ENCODE results near the gene SPACA6. TPM values are rescaled to one million over a fixed set of nuclear protein-coding genes. Genes with fewer than 3 reads are reported as not detected.
"Not testable (repeated sequence)": the region's sequence is repeated elsewhere in the genome, so short reads cannot be mapped to it uniquely, and the experiment has no call there.

SPACA6 gene
- polyA plus RNA-seq, 4 donors = 4.1 to 6.6 TPM; not detected in 2

- no peaks in the 10 kb centered on the region for H3K4me1 ChIP-seq (ENCODE audit: control insufficient read depth in 3 of 3, insufficient read depth in 2 of 3, low read depth in 1 of 3, low read length in 2 of 3)
- no peak overlapping the region for H3K4me3 ChIP-seq (ENCODE audit: low read depth in 1 of 3, low read length in 3 of 3)
- DNase-seq = peak; percentile 68 to 81
- H3K36me3 ChIP-seq (ENCODE audit: control insufficient read depth in 3 of 3, insufficient read depth in 2 of 3, low read depth in 1 of 3, low read length in 3 of 3) = no peaks in the 10 kb centered on the region
- peaks cover 0 to 6% (median 0%) of the 10 kb centered on the region in 3 donors for H3K27me3 ChIP-seq (ENCODE audit: control insufficient read depth in 3 of 3, insufficient read depth in 3 of 3, low read length in 3 of 3)
- no peak for FAIRE-seq
- 6 to 12% (median 8%) methylated on average over 10 of the region's 10 CpGs for WGBS, 3 donors
- no peak overlapping the region for H3K27ac ChIP-seq (ENCODE audit: low read depth in 1 of 3, low read length in 2 of 3)
- no peaks in the 10 kb centered on the region for H3K9me3 ChIP-seq (ENCODE audit: control insufficient read depth in 2 of 2, insufficient read depth in 1 of 2, low read depth in 1 of 2, low read length in 1 of 2)
These were observed 32.0 kb upstream of the SPACA6 start for GRCh38 chr19:51660975-51661600.

- H3K4me3 ChIP-seq (ENCODE audit: low read depth in 1 of 3, low read length in 3 of 3) = no peak overlapping the region
- no peaks in the 10 kb centered on the region for H3K9me3 ChIP-seq (ENCODE audit: control insufficient read depth in 2 of 2, insufficient read depth in 1 of 2, low read depth in 1 of 2, low read length in 1 of 2)
- no peak overlapping the region for H3K27ac ChIP-seq (ENCODE audit: low read depth in 1 of 3, low read length in 2 of 3)
- FAIRE-seq = no peak
- H3K36me3 ChIP-seq (ENCODE audit: control insufficient read depth in 3 of 3, insufficient read depth in 2 of 3, low read depth in 1 of 3, low read length in 3 of 3) = no peaks in the 10 kb centered on the region
- H3K4me1 ChIP-seq (ENCODE audit: control insufficient read depth in 3 of 3, insufficient read depth in 2 of 3, low read depth in 1 of 3, low read length in 2 of 3) = no peaks in the 10 kb centered on the region
- DNase-seq = no peak
- WGBS, 3 donors = 47 to 57% (median 48%) methylated on average over 3 of the region's 3 CpGs
- H3K27me3 ChIP-seq (ENCODE audit: control insufficient read depth in 3 of 3, insufficient read depth in 3 of 3, low read length in 3 of 3) = no peaks in the 10 kb centered on the region
These were observed 29.5 kb upstream of the SPACA6 start for GRCh38 chr19:51663650-51664049.

- H3K27ac ChIP-seq (ENCODE audit: low read depth in 1 of 3, low read length in 2 of 3) = no peak overlapping the region
- WGBS, 3 donors = 18 to 22% (median 19%) methylated on average over 1 of the region's 1 CpG
- H3K27me3 ChIP-seq (ENCODE audit: control insufficient read depth in 3 of 3, insufficient read depth in 3 of 3, low read length in 3 of 3) = no peaks in the 10 kb centered on the region
- DNase-seq = no peak
- H3K36me3 ChIP-seq (ENCODE audit: control insufficient read depth in 3 of 3, insufficient read depth in 2 of 3, low read depth in 1 of 3, low read length in 3 of 3) = no peaks in the 10 kb centered on the region
- H3K4me1 ChIP-seq (ENCODE audit: control insufficient read depth in 3 of 3, insufficient read depth in 2 of 3, low read depth in 1 of 3, low read length in 2 of 3) = no peaks in the 10 kb centered on the region
- no peak overlapping the region for H3K4me3 ChIP-seq (ENCODE audit: low read depth in 1 of 3, low read length in 3 of 3)
- no peaks in the 10 kb centered on the region for H3K9me3 ChIP-seq (ENCODE audit: control insufficient read depth in 2 of 2, insufficient read depth in 1 of 2, low read depth in 1 of 2, low read length in 1 of 2)
- no peak for FAIRE-seq
These were observed 29.0 kb upstream of the SPACA6 start for GRCh38 chr19:51664131-51664530.

GRCh38 chr19:51664997-51665396 lies 28.1 kb upstream of the SPACA6 start:
- no peaks in the 10 kb centered on the region for H3K36me3 ChIP-seq (ENCODE audit: control insufficient read depth in 3 of 3, insufficient read depth in 2 of 3, low read depth in 1 of 3, low read length in 3 of 3)
- 57 to 63% (median 60%) methylated on average over 3 of the region's 3 CpGs for WGBS, 3 donors
- no peaks in the 10 kb centered on the region for H3K27me3 ChIP-seq (ENCODE audit: control insufficient read depth in 3 of 3, insufficient read depth in 3 of 3, low read length in 3 of 3)
- H3K4me1 ChIP-seq (ENCODE audit: control insufficient read depth in 3 of 3, insufficient read depth in 2 of 3, low read depth in 1 of 3, low read length in 2 of 3) = no peaks in the 10 kb centered on the region
- H3K4me3 ChIP-seq (ENCODE audit: low read depth in 1 of 3, low read length in 3 of 3) = no peak overlapping the region
- no peaks in the 10 kb centered on the region for H3K9me3 ChIP-seq (ENCODE audit: control insufficient read depth in 2 of 2, insufficient read depth in 1 of 2, low read depth in 1 of 2, low read length in 1 of 2)
- FAIRE-seq (no peak), DNase-seq (no peak)
- no peak overlapping the region for H3K27ac ChIP-seq (ENCODE audit: low read depth in 1 of 3, low read length in 2 of 3)

- 66 to 79% (median 70%) methylated on average over 3 of the region's 3 CpGs for WGBS, 3 donors
- Histone ChIP-seq H3K4me1 (ENCODE audit: control insufficient read depth in 3 of 3, insufficient read depth in 2 of 3, low read depth in 1 of 3, low read length in 2 of 3) (no peaks in the 10 kb centered on the region), H3K36me3 (ENCODE audit: control insufficient read depth in 3 of 3, insufficient read depth in 2 of 3, low read depth in 1 of 3, low read length in 3 of 3) (no peaks in the 10 kb centered on the region), H3K4me3 (ENCODE audit: low read depth in 1 of 3, low read length in 3 of 3) (no peak overlapping the region), H3K9me3 (ENCODE audit: control insufficient read depth in 2 of 2, insufficient read depth in 1 of 2, low read depth in 1 of 2, low read length in 1 of 2) (no peaks in the 10 kb centered on the region), H3K27ac (ENCODE audit: low read depth in 1 of 3, low read length in 2 of 3) (no peak overlapping the region), H3K27me3 (ENCODE audit: control insufficient read depth in 3 of 3, insufficient read depth in 3 of 3, low read length in 3 of 3) (no peaks in the 10 kb centered on the region)
- FAIRE-seq (no peak), DNase-seq (no peak)
These were observed 24.9 kb upstream of the SPACA6 start for GRCh38 chr19:51668216-51668615.

GRCh38 chr19:51675911-51676565 lies 17.1 kb upstream of the SPACA6 start:
- not testable (repeated sequence) for H3K27me3 ChIP-seq (ENCODE audit: control insufficient read depth in 3 of 3, insufficient read depth in 3 of 3, low read length in 3 of 3); H3K4me1 ChIP-seq (ENCODE audit: control insufficient read depth in 3 of 3, insufficient read depth in 2 of 3, low read depth in 1 of 3, low read length in 2 of 3); H3K4me3 ChIP-seq (ENCODE audit: low read depth in 1 of 3, low read length in 3 of 3); H3K36me3 ChIP-seq (ENCODE audit: control insufficient read depth in 3 of 3, insufficient read depth in 2 of 3, low read depth in 1 of 3, low read length in 3 of 3); H3K27ac ChIP-seq (ENCODE audit: low read depth in 1 of 3, low read length in 2 of 3); H3K9me3 ChIP-seq (ENCODE audit: control insufficient read depth in 2 of 2, insufficient read depth in 1 of 2, low read depth in 1 of 2, low read length in 1 of 2); FAIRE-seq
- WGBS, 3 donors = 61 to 67% (median 67%) methylated on average over 7 of the region's 7 CpGs
- DNase-seq = peak; percentile 20 to 47

- H3K9me3 ChIP-seq (ENCODE audit: control insufficient read depth in 2 of 2, insufficient read depth in 1 of 2, low read depth in 1 of 2, low read length in 1 of 2) = no peaks in the 10 kb centered on the region
- H3K36me3 ChIP-seq (ENCODE audit: control insufficient read depth in 3 of 3, insufficient read depth in 2 of 3, low read depth in 1 of 3, low read length in 3 of 3) = no peaks in the 10 kb centered on the region
- FAIRE-seq = no peak
- WGBS, 3 donors = 65 to 84% (median 69%) methylated on average over 11 of the region's 11 CpGs
- no peaks in the 10 kb centered on the region for H3K4me1 ChIP-seq (ENCODE audit: control insufficient read depth in 3 of 3, insufficient read depth in 2 of 3, low read depth in 1 of 3, low read length in 2 of 3)
- H3K27ac ChIP-seq (ENCODE audit: low read depth in 1 of 3, low read length in 2 of 3) = no peak overlapping the region
- DNase-seq = no peak
- no peak overlapping the region for H3K4me3 ChIP-seq (ENCODE audit: low read depth in 1 of 3, low read length in 3 of 3)
- peaks cover 0 to 2% (median 0%) of the 10 kb centered on the region in 3 donors for H3K27me3 ChIP-seq (ENCODE audit: control insufficient read depth in 3 of 3, insufficient read depth in 3 of 3, low read length in 3 of 3)
These were observed 16.5 kb upstream of the SPACA6 start for GRCh38 chr19:51676566-51677083.

GRCh38 chr19:51680474-51680873 lies 12.7 kb upstream of the SPACA6 start:
- DNase-seq = no peak
- H3K4me3 ChIP-seq (ENCODE audit: low read depth in 1 of 3, low read length in 3 of 3) = no peak overlapping the region
- no peaks in the 10 kb centered on the region for H3K36me3 ChIP-seq (ENCODE audit: control insufficient read depth in 3 of 3, insufficient read depth in 2 of 3, low read depth in 1 of 3, low read length in 3 of 3)
- WGBS, 3 donors = 82 to 88% (median 84%) methylated on average over 1 of the region's 1 CpG
- H3K9me3 ChIP-seq (ENCODE audit: control insufficient read depth in 2 of 2, insufficient read depth in 1 of 2, low read depth in 1 of 2, low read length in 1 of 2) = no peaks in the 10 kb centered on the region
- no peaks in the 10 kb centered on the region for H3K4me1 ChIP-seq (ENCODE audit: control insufficient read depth in 3 of 3, insufficient read depth in 2 of 3, low read depth in 1 of 3, low read length in 2 of 3)
- no peak overlapping the region for H3K27ac ChIP-seq (ENCODE audit: low read depth in 1 of 3, low read length in 2 of 3)
- peaks cover 0 to 2% (median 0%) of the 10 kb centered on the region in 3 donors for H3K27me3 ChIP-seq (ENCODE audit: control insufficient read depth in 3 of 3, insufficient read depth in 3 of 3, low read length in 3 of 3)
- FAIRE-seq = no peak
